Ovary (tissue), 9 donors: ENCODE data around the gene ITIH2. TPM values are rescaled to one million over a fixed set of nuclear protein-coding genes. Genes with fewer than 3 reads are reported as not detected.
"Not testable (repeated sequence)": the region's sequence is repeated elsewhere in the genome, so short reads cannot be mapped to it uniquely, and the experiment has no call there.

Experiments used
- DNase-seq, 5 donors: peaks; one replicate each; pipeline ENCODE4 v3.0.0-alpha.2; 2019 to 2020
- H3K27ac ChIP-seq, 2 donors: fragments of 200-600 bp; one replicate each; pipeline versions ENCODE4 v1.5.1 to v1.8.0; 2019 to 2022
- H3K27me3 ChIP-seq: fragments of 200-600 bp; one replicate; pipeline ENCODE4 v1.8.0; 2022
- H3K36me3 ChIP-seq: fragments of 200-600 bp; sonication (generic); one replicate; pipeline ENCODE4 v1.5.1; 2019
- H3K4me1 ChIP-seq: one replicate; pipeline ENCODE4 v1.8.1; 2013; ENCODE audit warnings: mild to moderate bottlenecking, moderate library complexity; ENCODE audit not compliant: insufficient read depth
- H3K4me3 ChIP-seq: fragments of 200-600 bp; sonication (generic); one replicate; pipeline ENCODE4 v1.5.1; 2017
- H3K9me3 ChIP-seq, 2 donors: fragments of 200-600 bp in 1 of 2; sonication (generic) in 1 of 2; one replicate each; pipeline versions ENCODE4 v1.5.1 to v1.8.1; 2013 to 2019; ENCODE audit warnings: mild to moderate bottlenecking in 1 of 2, moderate library complexity in 1 of 2
- EP300 ChIP-seq: sonication (generic); formaldehyde crosslinking; IDR thresholded peaks from one replicate; pipeline ENCODE4 v1.6.1; 2017; ENCODE audit warnings: antibody characterized with exemption
- POLR2A ChIP-seq: fragments of 450-650 bp; IDR thresholded peaks from one replicate; pipeline ENCODE4 v1.6.1; 2017; ENCODE audit warnings: antibody characterized with exemption, mild to moderate bottlenecking, moderate library complexity
- WGBS, 3 donors: extraction: QIAGEN DNeasy Blood & Tissue Kit in 1 of 3; methylation state at CpG; one replicate each; pipeline versions ENCODE4 v1.1.5 to v1.1.7; 2013 to 2017; 5-methylcytosine and 5-hydroxymethylcytosine counted together
- intact Hi-C, 4 donors: fragments of 100-400 bp; cut with DNase I; formaldehyde crosslinking; loops; one replicate each; pipeline versions ENCODE4 v1.11.0 to v1.15.1; 2022 to 2023
- polyA plus RNA-seq, 2 donors: library from polyadenylated mRNA; stranded (reverse); fragments of 200-250 nt in 1 of 2; fragments of 350-450 nt in 1 of 2; fragmentation: Illumina TruSeq in 1 of 2; extraction: RNeasy Lipid Tissue Mini Kit (QIAGEN cat#74804) in 1 of 2; gene quantifications; one replicate each; pipeline ENCODE4 v1.2.3, GENCODE V29; 2013 to 2014
- total RNA-seq, 7 donors: library from RNA; depleted of rRNA in 2 of 7; stranded (reverse); fragments of >200 nt in 2 of 7; fragmentation: NEBNext Ultra II Directional in 3 of 7; extraction: Animal tissue kit (Norgen Biotek cat#: 25700) in 3 of 7; gene quantifications; one replicate each; pipeline versions ENCODE4 v1.1.0 to v1.2.4, GENCODE V29; 2016 to 2023
- TF ChIP-seq, protein P1 (sequence below), 3 donors: fragments of 450-650 bp in 2 of 3; fragments of 200-600 bp in 1 of 3; IDR thresholded peaks; one replicate each; pipeline versions ENCODE4 v1.5.1 to v1.8.0; 2016 to 2022; ENCODE audit warnings: antibody characterized with exemption in 3 of 3, mild to moderate bottlenecking in 1 of 3
- donor health status: DM: no; HTN: no; CAD: no; lungs with moderate emphysema.
- donor health status: DM: no; HTN: no; CAD: no.
- donor health status: Bipolar disorder and iron deficiency.
- donor health status: DM: yes; HTN: yes; CAD: no.
- donor health status: DM: no; HTN: no; CAD: no.
- donor health status: DM: yes; HTN: yes; CAD: no.

ITIH2 gene
- total and polyA plus RNA-seq, 9 donors, result 0.02 to 1.2 (median 0.22) TPM; not detected in 4

GRCh38 chr10:7734821-7735220 lies 31.7 kb downstream of the ITIH2 start:
- 86 to 91% (median 87%) methylated on average over 12 to 13 of the region's 13 CpGs for WGBS, 3 donors

DNA sequence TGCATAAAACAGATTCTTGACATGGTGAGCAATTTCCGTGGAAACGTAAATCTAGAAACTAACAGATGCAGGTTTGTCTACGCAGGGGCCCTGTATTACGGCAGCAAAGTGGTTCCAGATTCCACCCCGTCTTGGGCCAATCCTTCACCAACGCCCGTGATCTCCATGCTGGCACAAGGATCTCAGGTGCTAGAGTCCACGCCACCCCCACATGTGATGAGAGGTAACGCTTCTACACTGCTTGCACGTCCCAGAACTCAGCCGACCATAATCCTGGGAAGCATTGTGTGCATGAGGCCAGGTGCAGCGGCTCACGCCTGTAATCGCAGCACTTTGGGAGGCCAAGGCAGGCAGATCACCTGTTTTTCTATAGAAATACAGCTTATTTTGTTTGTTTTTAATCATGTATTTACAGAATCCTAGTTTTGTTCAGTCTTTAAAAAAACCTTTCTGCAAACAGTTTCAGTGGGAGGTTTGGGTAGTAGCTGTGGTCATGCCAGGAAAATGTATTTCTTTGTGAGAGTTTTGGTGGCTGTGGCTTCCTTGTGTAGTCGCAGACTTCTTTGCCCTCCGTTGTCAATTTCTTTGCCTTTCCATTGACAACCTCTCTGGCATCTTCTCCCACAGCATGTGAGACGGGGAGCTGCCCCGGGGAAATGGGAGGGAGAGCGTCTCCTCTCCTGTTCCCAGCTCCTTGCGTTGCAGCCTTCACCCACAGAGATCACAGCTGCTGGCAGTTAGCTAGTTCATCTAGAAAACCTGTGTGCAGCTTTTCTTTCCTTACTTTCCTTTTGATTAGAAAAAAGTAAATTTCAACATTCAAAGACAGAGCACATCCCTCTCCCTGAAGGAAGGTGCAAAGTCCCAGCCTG lies 35.7 kb downstream of the ITIH2 start:
- 69 to 74% (median 69%) methylated on average over 20 of the region's 20 CpGs for WGBS, 3 donors
- Histone ChIP-seq H3K27me3 (no peaks in the 10 kb centered on the region), H3K36me3 (no peaks in the 10 kb centered on the region), H3K9me3 (no peaks in the 10 kb centered on the region), H3K4me3 (no peak overlapping the region), H3K4me1 (no peaks in the 10 kb centered on the region), H3K27ac (no peak overlapping the region)
- DNase-seq, result no peak
- TF ChIP-seq POLR2A (no peak), EP300 (no peak)
- TF ChIP-seq, protein P1, sequence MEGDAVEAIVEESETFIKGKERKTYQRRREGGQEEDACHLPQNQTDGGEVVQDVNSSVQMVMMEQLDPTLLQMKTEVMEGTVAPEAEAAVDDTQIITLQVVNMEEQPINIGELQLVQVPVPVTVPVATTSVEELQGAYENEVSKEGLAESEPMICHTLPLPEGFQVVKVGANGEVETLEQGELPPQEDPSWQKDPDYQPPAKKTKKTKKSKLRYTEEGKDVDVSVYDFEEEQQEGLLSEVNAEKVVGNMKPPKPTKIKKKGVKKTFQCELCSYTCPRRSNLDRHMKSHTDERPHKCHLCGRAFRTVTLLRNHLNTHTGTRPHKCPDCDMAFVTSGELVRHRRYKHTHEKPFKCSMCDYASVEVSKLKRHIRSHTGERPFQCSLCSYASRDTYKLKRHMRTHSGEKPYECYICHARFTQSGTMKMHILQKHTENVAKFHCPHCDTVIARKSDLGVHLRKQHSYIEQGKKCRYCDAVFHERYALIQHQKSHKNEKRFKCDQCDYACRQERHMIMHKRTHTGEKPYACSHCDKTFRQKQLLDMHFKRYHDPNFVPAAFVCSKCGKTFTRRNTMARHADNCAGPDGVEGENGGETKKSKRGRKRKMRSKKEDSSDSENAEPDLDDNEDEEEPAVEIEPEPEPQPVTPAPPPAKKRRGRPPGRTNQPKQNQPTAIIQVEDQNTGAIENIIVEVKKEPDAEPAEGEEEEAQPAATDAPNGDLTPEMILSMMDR (IDR thresholded peaks at IDR 0.05), result no peak
- intact Hi-C loops, result no loop called here

More at GRCh38 chr10:7734821-7735220, 31.7 kb downstream of the ITIH2 start:
- Histone ChIP-seq H3K9me3 (no peaks in the 10 kb centered on the region), H3K27ac (no peak overlapping the region), H3K36me3 (no peaks in the 10 kb centered on the region), H3K4me1 (no peaks in the 10 kb centered on the region), H3K4me3 (no peak overlapping the region), H3K27me3 (no peaks in the 10 kb centered on the region)
- DNase-seq, result no peak
- TF ChIP-seq, protein P1 (IDR thresholded peaks at IDR 0.05), result no peak
- TF ChIP-seq POLR2A (no peak), EP300 (no peak)
- intact Hi-C loops, result no loop called here

DNA sequence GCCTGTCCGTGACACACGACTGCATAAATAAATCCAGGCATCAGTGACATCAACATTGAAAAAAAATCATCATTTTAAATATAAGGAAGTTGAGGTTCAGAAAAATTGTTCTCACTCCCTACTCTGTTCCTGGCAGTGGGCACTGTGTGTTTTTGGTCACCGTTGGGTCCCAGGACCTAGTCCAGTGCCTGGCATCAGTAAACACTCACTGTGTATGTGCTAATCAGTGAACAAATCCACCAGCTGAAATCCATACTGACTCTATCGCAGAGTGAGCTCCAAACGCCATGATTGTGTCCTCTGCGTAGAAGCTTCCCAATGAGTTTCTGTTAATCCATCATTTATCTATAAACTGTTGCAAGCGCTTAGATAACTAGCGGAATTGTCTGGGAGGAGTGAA lies 41.2 kb downstream of the ITIH2 start:
- WGBS, 3 donors, result 87 to 91% (median 87%) methylated on average over 8 of the region's 8 CpGs
- H3K27me3 ChIP-seq, result no peaks in the 10 kb centered on the region
- H3K9me3 ChIP-seq, result no peaks in the 10 kb centered on the region
- H3K36me3 ChIP-seq, result no peaks in the 10 kb centered on the region
- intact Hi-C loops, result no loop called here
- no peak for TF ChIP-seq POLR2A
- TF ChIP-seq, protein P1 (IDR thresholded peaks at IDR 0.05), result no peak
- TF ChIP-seq EP300, result no peak
- H3K27ac ChIP-seq, result no peak overlapping the region
- no peaks in the 10 kb centered on the region for H3K4me1 ChIP-seq
- no peak for DNase-seq
- H3K4me3 ChIP-seq, result no peak overlapping the region

DNA sequence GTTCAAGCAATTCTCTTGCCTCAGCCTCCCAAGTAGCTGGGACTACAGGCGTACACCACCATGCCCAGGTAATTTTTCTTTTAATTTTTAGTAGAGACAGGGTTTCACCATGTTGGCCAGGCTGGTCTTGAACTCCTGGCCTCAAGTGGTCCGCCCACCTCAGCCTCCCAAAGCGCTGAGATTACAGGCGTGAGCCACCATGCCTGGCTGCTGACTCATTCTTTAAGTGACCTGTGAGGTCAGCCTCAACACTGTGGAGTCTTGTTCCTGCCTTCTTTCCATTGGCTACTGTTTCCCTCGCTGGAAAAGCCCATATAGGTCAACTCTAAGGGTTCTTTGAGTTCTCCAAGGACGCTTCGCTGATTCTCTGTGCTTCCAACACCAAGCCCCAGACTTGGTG lies 45.5 kb downstream of the ITIH2 start:
- H3K4me3 ChIP-seq, H3K9me3 ChIP-seq, intact Hi-C loops, H3K36me3 ChIP-seq, DNase-seq, H3K27ac ChIP-seq, H3K4me1 ChIP-seq, H3K27me3 ChIP-seq: not testable (repeated sequence)
- WGBS, 3 donors, result 79 to 89% (median 83%) methylated on average over 7 of the region's 7 CpGs

DNA sequence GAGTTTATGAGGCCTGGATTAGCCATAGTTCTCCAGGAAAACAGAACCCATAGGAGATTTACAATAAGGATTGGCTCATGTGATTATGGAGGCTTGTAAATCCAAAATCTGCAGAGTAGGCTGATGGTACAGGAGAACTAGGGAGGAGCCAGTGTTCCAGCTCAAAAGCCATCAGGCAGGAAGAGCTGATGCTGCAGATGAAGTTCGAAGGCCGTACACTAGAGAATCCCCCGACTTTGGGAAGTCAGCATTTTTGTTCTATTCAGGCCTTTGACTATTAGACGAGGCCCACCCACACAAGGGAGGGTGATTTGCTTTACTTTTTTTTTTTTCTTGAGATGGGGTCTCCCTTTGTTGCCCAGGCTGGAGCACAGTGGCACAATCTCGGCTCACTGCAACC lies 47.1 kb downstream of the ITIH2 start:
- intact Hi-C loops, result no loop called here
- 91 to 92% (median 91%) methylated on average over 5 of the region's 5 CpGs for WGBS, 3 donors
- Histone ChIP-seq H3K4me1 (no peaks in the 10 kb centered on the region), H3K9me3 (no peaks in the 10 kb centered on the region), H3K27me3 (no peaks in the 10 kb centered on the region), H3K27ac (no peak overlapping the region), H3K4me3 (no peak overlapping the region), H3K36me3 (no peaks in the 10 kb centered on the region)
- DNase-seq, result no peak
- TF ChIP-seq POLR2A (no peak), EP300 (no peak)
- TF ChIP-seq, protein P1 (IDR thresholded peaks at IDR 0.05), result no peak
